CD8-positive, alpha-beta memory T cell (primary cell): ENCODE results near the gene AGFG2. TPM values are rescaled to one million over a fixed set of nuclear protein-coding genes. Genes with fewer than 3 reads are reported as not detected.

Experiments used
- CTCF ChIA-PET: fragments of 350-600 bp; sonication (Branson Sonifier 250); formaldehyde crosslinking; loops from one replicate; lab custom pipeline; 2021; ENCODE audit warnings: antibody characterized with exemption; lab: Charles Lee
- POLR2A ChIA-PET: fragments of 350-600 bp; sonication (Branson Sonifier 250); formaldehyde crosslinking; loops from one replicate; lab custom pipeline; 2021; ENCODE audit warnings: antibody characterized with exemption; lab: Charles Lee
- DNase-seq, 5 donors: peaks; one replicate each; pipeline versions ENCODE4 v3.0.0 to v3.0.0-alpha.2; 2020 to 2022; ENCODE audit warnings: mixed read lengths in 1 of 5
- H3K27ac ChIP-seq: one replicate; pipeline ENCODE4 v1.7.0; 2013; ENCODE audit warnings: low read depth, mild to moderate bottlenecking, low read length, moderate library complexity
- H3K27me3 ChIP-seq: 2 replicates; pipeline ENCODE4 v1.7.0; 2013; ENCODE audit warnings: low read length, mild to moderate bottlenecking; ENCODE audit not compliant: insufficient read depth, poor library complexity, severe bottlenecking
- H3K36me3 ChIP-seq: 2 replicates; pipeline ENCODE4 v1.7.0; 2013; ENCODE audit warnings: mild to moderate bottlenecking, low read length, moderate library complexity; ENCODE audit not compliant: insufficient read depth
- H3K4me1 ChIP-seq: 2 replicates; pipeline ENCODE4 v1.7.0; 2013; ENCODE audit warnings: mild to moderate bottlenecking, low read length, moderate library complexity; ENCODE audit not compliant: insufficient read depth
- H3K4me3 ChIP-seq: 2 replicates; pipeline ENCODE4 v1.7.0; 2013; ENCODE audit warnings: mild to moderate bottlenecking, low read length
- H3K9me3 ChIP-seq: 2 replicates; pipeline ENCODE4 v1.7.0; 2013; ENCODE audit warnings: mild to moderate bottlenecking, low read length
- H3K27ac Mint-ChIP-seq, 8 donors: one replicate each; pipeline ENCODE4 v1.8.0; 2020 to 2021; ENCODE audit warnings: mixed read lengths in 8 of 8, mild to moderate bottlenecking in 6 of 8, inconsistent platforms in 3 of 8, moderate library complexity in 3 of 8
- H3K27me3 Mint-ChIP-seq, 2 donors: one replicate each; pipeline ENCODE4 v1.8.0; 2020 to 2021; ENCODE audit warnings: mixed read lengths in 2 of 2, mild to moderate bottlenecking in 1 of 2, moderate library complexity in 1 of 2
- H3K36me3 Mint-ChIP-seq, 3 donors: one replicate each; pipeline ENCODE4 v1.8.0; 2020 to 2021; ENCODE audit warnings: mixed read lengths in 3 of 3, inconsistent platforms in 1 of 3, mild to moderate bottlenecking in 1 of 3
- H3K4me1 Mint-ChIP-seq, 3 donors: one replicate each; pipeline ENCODE4 v1.8.0; 2020 to 2021; ENCODE audit warnings: mixed read lengths in 3 of 3, inconsistent platforms in 1 of 3, mild to moderate bottlenecking in 1 of 3
- H3K4me3 Mint-ChIP-seq, 7 donors: one replicate each; pipeline ENCODE4 v1.8.0; 2020 to 2021; ENCODE audit warnings: mixed read lengths in 7 of 7, mild to moderate bottlenecking in 6 of 7, moderate library complexity in 4 of 7, inconsistent platforms in 2 of 7
- H3K9me3 Mint-ChIP-seq, 5 donors: one replicate each; pipeline ENCODE4 v1.8.0; 2020 to 2022; ENCODE audit warnings: mixed read lengths in 5 of 5, mild to moderate bottlenecking in 3 of 5, moderate library complexity in 2 of 5, inconsistent platforms in 1 of 5
- polyA plus RNA-seq: library from polyadenylated mRNA; unstranded; fragments of 300-500 nt; fragmentation: Illumina TruSeq; gene quantifications from one replicate; pipeline ENCODE4 v1.2.3, GENCODE V29; 2021
- total RNA-seq, 2 experiments: library from RNA; stranded (reverse); gene quantifications; one replicate each; pipeline ENCODE4 v1.2.3, GENCODE V29; 2021

Gene AGFG2
- total and polyA plus RNA-seq, 3 experiments from 2014 or later: 36.2 to 63.1 (median 60.5) TPM

DNA sequence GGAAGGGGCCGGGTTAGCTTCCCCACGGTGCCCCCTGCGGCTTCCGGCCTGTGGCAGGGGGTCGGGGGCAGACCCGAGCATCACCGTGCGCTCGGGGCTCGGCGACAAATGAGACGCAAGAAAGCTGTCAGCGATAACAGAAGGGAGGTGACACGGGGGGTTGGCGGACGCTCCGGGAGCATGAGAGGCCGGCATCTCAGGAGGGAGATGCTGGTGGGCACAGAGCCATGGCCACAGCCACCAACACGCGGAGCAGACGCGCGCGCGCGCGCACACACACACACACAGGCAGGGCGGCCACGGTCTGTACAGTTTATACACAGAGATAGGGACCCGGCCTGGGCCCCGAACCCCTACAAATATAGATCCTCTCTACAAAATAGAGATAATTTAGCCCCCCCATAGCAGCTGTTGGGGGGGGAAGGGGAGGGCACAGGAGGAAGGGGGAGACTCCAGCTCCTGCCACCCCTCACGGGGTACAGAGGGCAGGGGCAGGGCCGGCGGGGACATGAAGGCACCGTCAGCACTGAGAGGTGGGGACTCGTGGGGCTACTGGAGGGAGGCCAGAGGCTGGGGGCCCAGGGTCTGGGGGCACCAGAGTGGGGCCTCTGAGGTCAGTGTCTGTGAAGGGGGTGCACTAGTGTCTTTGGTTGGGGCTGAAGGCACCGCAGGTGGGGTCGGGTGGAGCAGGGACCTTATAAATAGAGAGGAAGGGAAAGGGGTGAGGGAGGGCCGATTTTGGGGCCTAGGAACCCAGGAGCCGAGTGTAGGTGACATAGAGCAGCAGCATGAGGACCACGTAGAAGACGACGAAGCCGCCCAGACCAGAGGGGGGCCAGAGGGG is 35.6 kb downstream of the AGFG2 start:
- H3K4me3 Mint-ChIP-seq: no peak overlapping the region
- no peak for DNase-seq
- no peaks in the 10 kb centered on the region for H3K27me3 Mint-ChIP-seq
- H3K36me3 Mint-ChIP-seq: peaks cover 0 to 62% (median 2%) of the 10 kb centered on the region in 3 donors
- no peak overlapping the region for H3K27ac Mint-ChIP-seq
- Histone ChIP-seq H3K4me1 (peaks cover 23% of the 10 kb centered on the region), H3K4me3 (no peak overlapping the region), H3K36me3 (peaks cover 42% of the 10 kb centered on the region), H3K27me3 (no peaks in the 10 kb centered on the region), H3K9me3 (no peaks in the 10 kb centered on the region), H3K27ac (no peak overlapping the region)
- no peaks in the 10 kb centered on the region for H3K9me3 Mint-ChIP-seq
- POLR2A ChIA-PET: interaction anchor here (0.6 kb wide), 1 partner anchor 103 kb away, joined by 3 read pairs; no protein-coding TSS in a partner anchor
- CTCF ChIA-PET: interaction anchor here (1.0 kb wide), 2 partner anchors 9 to 15 kb away, joined by 3 to 5 read pairs; no protein-coding TSS in a partner anchor
- H3K4me1 Mint-ChIP-seq: peaks cover 7 to 25% (median 18%) of the 10 kb centered on the region in 3 donors

- Histone ChIP-seq H3K36me3 (peaks cover 49% of the 10 kb centered on the region), H3K27me3 (no peaks in the 10 kb centered on the region), H3K9me3 (no peaks in the 10 kb centered on the region), H3K4me3 (no peak overlapping the region), H3K27ac (no peak overlapping the region), H3K4me1 (peaks cover 19% of the 10 kb centered on the region)
- ChIA-PET CTCF (interaction anchor here (1.0 kb wide), 2 partner anchors 8 to 16 kb away, joined by 3 to 5 read pairs; no protein-coding TSS in a partner anchor), POLR2A (no interaction called here)
- no peaks in the 10 kb centered on the region for H3K27me3 Mint-ChIP-seq
- H3K27ac Mint-ChIP-seq: no peak overlapping the region
- no peak for DNase-seq
- peaks cover 7 to 22% (median 18%) of the 10 kb centered on the region in 3 donors for H3K4me1 Mint-ChIP-seq
- H3K36me3 Mint-ChIP-seq: peaks cover 0 to 62% (median 4%) of the 10 kb centered on the region in 3 donors
- no peaks in the 10 kb centered on the region for H3K9me3 Mint-ChIP-seq
- H3K4me3 Mint-ChIP-seq: no peak overlapping the region
Observed at GRCh38 chr7:100575206-100575631, 36.2 kb downstream of the AGFG2 start.

DNA sequence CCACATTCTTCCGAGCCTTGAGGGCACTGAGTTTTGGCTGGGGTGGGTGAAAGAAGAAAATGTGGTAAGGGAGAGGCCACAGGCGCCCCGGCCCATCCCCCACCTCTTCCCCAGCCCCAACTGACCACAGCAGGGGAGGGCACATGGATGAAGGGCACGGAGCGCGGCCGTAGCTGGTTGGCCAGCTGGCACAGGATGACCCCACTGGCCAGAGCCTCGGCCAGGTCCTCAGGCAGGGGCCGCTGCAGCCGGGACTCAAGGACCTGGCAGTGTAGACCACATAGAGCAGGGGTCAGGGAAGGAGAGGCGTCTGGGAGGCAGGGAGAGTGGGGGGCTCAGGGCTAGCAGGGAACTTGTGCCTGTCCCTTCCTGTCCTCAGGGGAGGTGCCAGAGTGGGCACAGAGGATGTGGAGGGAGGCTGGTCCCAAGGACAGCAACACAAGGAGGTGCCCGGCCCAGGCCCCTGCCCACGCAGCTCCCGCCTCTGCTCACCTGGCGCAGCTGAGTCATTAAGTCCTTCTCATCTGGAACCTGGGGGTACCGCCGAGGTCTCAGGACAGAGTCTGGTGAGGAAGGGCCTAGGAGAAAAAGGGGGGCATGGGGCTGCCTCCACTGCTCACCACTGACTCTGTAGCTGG is 36.9 kb downstream of the AGFG2 start:
- no peaks in the 10 kb centered on the region for H3K9me3 ChIP-seq
- no peak overlapping the region for H3K27ac ChIP-seq
- no peaks in the 10 kb centered on the region for H3K27me3 ChIP-seq
- no peak for DNase-seq
- ChIA-PET CTCF (interaction anchor here (2.0 to 4.1 kb wide), 2 partner anchors 12 to 16 kb away, joined by 6 to 19 read pairs; no protein-coding TSS in a partner anchor), POLR2A (no interaction called here)
- no peak overlapping the region for H3K4me3 Mint-ChIP-seq
- H3K4me1 ChIP-seq: peaks cover 19% of the 10 kb centered on the region
- no peak overlapping the region for H3K27ac Mint-ChIP-seq
- peaks cover 55% of the 10 kb centered on the region for H3K36me3 ChIP-seq
- peaks cover 6 to 17% (median 16%) of the 10 kb centered on the region in 3 donors for H3K4me1 Mint-ChIP-seq
- H3K36me3 Mint-ChIP-seq: peaks cover 0 to 62% (median 4%) of the 10 kb centered on the region in 3 donors
- no peak overlapping the region for H3K4me3 ChIP-seq
- H3K9me3 Mint-ChIP-seq: no peaks in the 10 kb centered on the region
- H3K27me3 Mint-ChIP-seq: no peaks in the 10 kb centered on the region

DNA sequence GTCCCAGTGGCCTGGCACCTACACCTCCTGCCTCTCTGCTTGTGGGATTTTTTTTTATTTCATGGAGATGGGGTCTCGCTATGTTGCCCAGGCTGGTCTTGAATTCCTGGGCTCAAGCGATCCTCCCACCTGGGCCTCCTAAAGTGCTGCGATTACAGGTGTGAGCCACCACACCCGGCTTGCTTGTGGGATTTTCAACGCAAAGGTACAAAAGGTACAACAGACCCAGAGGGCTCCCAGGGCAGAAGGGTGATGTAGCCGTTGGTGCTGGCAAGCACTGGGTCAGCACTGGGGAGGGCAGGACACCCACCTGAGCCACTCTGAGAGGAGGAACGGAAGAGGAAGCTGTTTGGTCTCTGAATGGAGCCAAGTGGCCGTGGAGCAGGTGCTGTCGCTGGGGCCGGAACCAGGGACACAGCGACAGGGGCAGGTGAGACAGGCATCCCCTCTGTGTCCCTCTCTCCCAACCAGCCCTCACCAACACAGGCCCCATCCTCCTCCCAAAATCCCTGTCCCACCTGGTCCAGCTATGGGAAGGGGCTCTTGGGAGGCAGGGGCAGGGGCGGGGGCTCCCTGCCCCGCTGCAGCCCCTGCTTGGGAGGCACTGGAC is 37.5 kb downstream of the AGFG2 start:
- CTCF ChIA-PET: interaction anchor here (2.0 to 4.1 kb wide), 2 partner anchors 12 to 17 kb away, joined by 6 to 19 read pairs; no protein-coding TSS in a partner anchor
- DNase-seq: no peak
- POLR2A ChIA-PET: no interaction called here
- Histone ChIP-seq H3K4me3 (no peak overlapping the region), H3K27me3 (no peaks in the 10 kb centered on the region), H3K9me3 (no peaks in the 10 kb centered on the region), H3K36me3 (peaks cover 61% of the 10 kb centered on the region), H3K4me1 (peaks cover 19% of the 10 kb centered on the region), H3K27ac (no peak overlapping the region)
- H3K27me3 Mint-ChIP-seq: no peaks in the 10 kb centered on the region
- H3K4me1 Mint-ChIP-seq: peaks cover 6 to 11% (median 10%) of the 10 kb centered on the region in 3 donors
- H3K36me3 Mint-ChIP-seq: peaks cover 0 to 62% (median 4%) of the 10 kb centered on the region in 3 donors
- peak overlapping the region in 1 of 8 donors; percentile 58 for H3K27ac Mint-ChIP-seq
- H3K9me3 Mint-ChIP-seq: no peaks in the 10 kb centered on the region
- H3K4me3 Mint-ChIP-seq: no peak overlapping the region

- Mint-ChIP-seq H3K27me3 (no peaks in the 10 kb centered on the region), H3K4me1 (peaks cover under 1 to 11% (median 4%) of the 10 kb centered on the region in 3 donors), H3K4me3 (no peak overlapping the region), H3K27ac (no peak overlapping the region), H3K36me3 (peaks cover 0 to 56% (median 4%) of the 10 kb centered on the region in 3 donors), H3K9me3 (no peaks in the 10 kb centered on the region)
- peaks cover 67% of the 10 kb centered on the region for H3K36me3 ChIP-seq
- peak in 1 of 5 donors; percentile 45 for DNase-seq
- H3K27me3 ChIP-seq: no peaks in the 10 kb centered on the region
- POLR2A ChIA-PET: interaction anchor here (1.2 kb wide), 1 partner anchor 9 kb away, joined by 3 read pairs; the partner anchor contains the start of genes FBXO24 and LRCH4
- CTCF ChIA-PET: interaction anchor here (2.0 to 4.1 kb wide), 3 partner anchors 9 to 18 kb away, joined by 6 to 19 read pairs (median 6); partner anchors contain the start of genes FBXO24 and LRCH4
- no peak overlapping the region for H3K27ac ChIP-seq
- peaks cover 20% of the 10 kb centered on the region for H3K4me1 ChIP-seq
- no peak overlapping the region for H3K4me3 ChIP-seq
- H3K9me3 ChIP-seq: no peaks in the 10 kb centered on the region
Observed at GRCh38 chr7:100577103-100577502, 38.1 kb downstream of the AGFG2 start.

GRCh38 chr7:100577507-100577906 is 38.5 kb downstream of the AGFG2 start:
- no peaks in the 10 kb centered on the region for H3K9me3 ChIP-seq
- H3K4me3 Mint-ChIP-seq: no peak overlapping the region
- no peak overlapping the region for H3K27ac Mint-ChIP-seq
- DNase-seq: peak in 1 of 5 donors; percentile 45
- peaks cover 1 to 13% (median 3%) of the 10 kb centered on the region in 3 donors for H3K4me1 Mint-ChIP-seq
- no peak overlapping the region for H3K27ac ChIP-seq
- CTCF ChIA-PET: interaction anchor here (2.0 to 4.1 kb wide), 3 partner anchors 9 to 18 kb away, joined by 6 to 19 read pairs (median 6); partner anchors contain the start of genes FBXO24 and LRCH4
- no peaks in the 10 kb centered on the region for H3K27me3 Mint-ChIP-seq
- H3K9me3 Mint-ChIP-seq: no peaks in the 10 kb centered on the region
- peaks cover 24% of the 10 kb centered on the region for H3K4me1 ChIP-seq
- POLR2A ChIA-PET: interaction anchor here (1.2 kb wide), 1 partner anchor 8 kb away, joined by 3 read pairs; the partner anchor contains the start of genes FBXO24 and LRCH4
- H3K36me3 Mint-ChIP-seq: peaks cover 0 to 54% (median 4%) of the 10 kb centered on the region in 3 donors
- peaks cover 71% of the 10 kb centered on the region for H3K36me3 ChIP-seq
- no peak overlapping the region for H3K4me3 ChIP-seq
- no peaks in the 10 kb centered on the region for H3K27me3 ChIP-seq
